Right kidney (tissue), 1 donor: ENCODE measurements around the gene ZNF473.

Source experiments
- DNase-seq: peaks from one replicate; pipeline ENCODE4 v3.0.0-alpha.2; 2016

Gene ZNF473

GRCh38 chr19:50002386-50002960 is 23.3 kb upstream of the ZNF473 start:
- no peak for DNase-seq

DNA sequence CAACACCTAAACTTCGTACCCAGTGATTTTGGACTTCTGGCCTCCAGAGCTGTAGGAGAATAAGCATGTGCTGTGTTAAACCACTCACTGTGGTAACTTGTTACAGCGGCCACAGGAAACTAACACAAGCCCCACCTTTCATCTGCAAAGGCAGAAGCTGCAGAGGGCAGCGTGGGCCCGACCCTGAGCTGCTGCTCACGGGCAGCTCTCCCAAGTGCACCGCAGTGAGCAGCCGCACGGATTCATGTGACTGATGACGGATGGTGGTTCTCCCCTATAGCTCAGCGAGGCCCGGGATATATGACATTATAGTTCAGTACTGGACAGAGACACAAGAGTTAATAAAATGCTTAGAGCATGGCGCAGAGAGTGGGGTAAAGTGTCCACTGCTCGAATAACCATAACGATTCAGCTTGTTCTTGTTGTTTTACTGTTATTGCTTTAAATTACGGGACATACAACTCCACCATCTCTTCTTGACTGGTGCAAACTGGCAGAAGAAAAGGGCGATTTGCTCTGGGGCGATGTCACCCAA is 22.5 kb upstream of the ZNF473 start:
- no peak for DNase-seq

DNA sequence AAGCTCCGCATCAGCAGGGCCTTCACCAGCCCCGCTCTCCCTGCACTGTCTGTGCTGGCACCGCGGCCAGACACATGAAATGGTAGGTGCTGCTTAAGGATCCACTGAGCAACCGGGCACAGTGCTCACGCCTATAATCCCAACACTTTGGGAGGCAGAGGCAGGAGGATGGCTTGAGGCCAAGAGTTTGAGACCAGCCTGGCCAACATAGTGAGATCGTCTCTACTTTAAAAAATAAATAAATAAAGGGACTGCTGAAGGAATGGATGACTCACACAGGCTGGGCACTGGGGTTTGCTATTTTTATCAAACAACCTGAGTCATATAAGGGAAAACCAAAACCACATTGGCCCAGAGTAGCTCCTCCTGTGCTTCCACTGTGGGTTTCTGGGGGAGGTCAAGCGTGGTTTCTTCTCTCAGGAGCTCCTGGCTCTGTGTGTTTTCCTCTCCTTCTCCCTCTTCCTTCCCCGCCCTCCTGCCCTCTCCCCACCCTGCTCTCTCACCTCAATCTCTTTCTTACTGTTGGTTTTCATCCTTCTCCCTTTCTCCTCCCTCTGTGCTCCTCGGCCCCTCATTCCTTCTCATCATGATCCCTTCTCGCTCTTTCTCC is 21.9 kb upstream of the ZNF473 start:
- no peak for DNase-seq

DNA sequence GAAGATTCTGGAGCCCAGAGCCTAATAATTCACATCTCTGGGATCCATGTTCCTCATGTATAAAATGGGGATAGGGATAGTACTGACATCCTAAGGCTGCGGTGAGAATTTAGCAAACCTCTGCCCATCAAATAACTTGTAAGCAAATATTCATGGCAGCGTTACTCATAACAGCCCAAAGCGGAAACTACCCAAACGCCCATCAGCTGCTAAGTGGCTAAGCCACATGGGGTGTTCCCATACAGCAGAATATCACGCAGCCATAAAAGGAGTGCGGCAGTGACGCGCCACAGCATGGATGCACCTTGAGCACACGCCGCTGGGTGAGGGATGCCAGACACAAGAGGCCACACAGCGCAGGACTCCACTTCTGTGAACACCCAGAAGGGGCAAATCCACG is 20.4 kb upstream of the ZNF473 start:
- DNase-seq, result no peak

DNA sequence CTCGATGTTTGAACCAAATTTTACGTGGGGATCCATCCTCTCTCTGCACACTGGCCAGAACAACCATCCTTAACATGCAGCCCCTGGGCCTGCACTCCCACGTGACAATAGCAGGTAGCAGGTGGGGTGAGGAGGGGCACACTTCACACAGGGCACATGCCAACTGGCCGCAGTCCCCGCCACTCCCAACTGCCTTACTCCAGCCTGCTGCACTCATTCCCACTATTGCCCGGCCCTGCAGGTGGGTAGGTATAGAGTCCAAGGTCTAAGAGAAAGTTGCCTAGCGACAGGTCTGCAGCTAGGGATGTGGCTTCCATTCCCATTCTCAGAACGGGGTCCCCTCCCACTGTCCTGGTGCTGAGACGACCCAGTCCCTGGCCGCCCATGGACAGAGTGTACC is 18.6 kb upstream of the ZNF473 start:
- no peak for DNase-seq

- DNase-seq, result no peak
Measured at GRCh38 chr19:50007947-50008346, 17.9 kb upstream of the ZNF473 start.

GRCh38 chr19:50008532-50008931 is 17.3 kb upstream of the ZNF473 start:
- no peak for DNase-seq

- no peak for DNase-seq
Measured at GRCh38 chr19:50016225-50016807, 9.5 kb upstream of the ZNF473 start.

DNA sequence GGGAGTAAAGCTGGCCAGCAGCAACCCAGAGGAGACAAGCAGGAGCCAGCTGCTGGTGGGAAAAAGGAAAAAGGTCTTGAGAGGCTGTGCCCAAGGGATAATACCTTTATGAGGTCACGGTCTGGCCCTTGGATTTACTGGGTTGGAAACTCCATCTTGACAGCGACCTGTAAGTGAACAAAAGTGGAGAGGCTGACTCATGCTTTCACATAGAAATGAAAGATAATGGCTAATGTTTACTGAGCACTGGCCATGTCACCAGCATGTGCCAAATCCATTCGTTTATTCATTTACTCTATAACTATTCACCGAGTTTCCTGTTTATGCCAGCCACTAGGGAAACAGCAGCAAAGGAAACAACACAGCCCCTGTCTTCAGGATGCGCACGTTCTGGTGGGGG is 5.3 kb upstream of the ZNF473 start:
- no peak for DNase-seq

DNA sequence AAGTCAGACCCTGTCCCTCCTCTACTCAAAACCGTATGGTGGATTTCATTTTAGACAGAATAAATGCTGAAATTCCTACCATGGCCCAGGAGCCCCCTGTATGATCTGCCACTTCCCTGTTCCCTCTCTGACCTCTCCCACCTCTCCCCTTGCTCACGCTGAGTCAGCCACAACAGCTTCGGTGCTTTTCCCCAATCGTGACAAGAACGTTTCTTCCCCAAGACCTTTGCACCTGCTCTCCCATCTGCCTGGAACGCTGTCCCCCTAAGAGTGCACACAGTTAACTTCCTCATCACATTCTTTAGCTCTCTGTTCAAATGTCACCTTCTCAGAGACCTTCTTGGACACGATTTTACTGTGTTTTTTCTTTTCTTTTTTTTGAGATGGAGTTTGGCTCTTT is 3.0 kb upstream of the ZNF473 start:
- no peak for DNase-seq

GRCh38 chr19:50024719-50025021 is 1.1 kb upstream of the ZNF473 start:
- DNase-seq, result no peak

DNA sequence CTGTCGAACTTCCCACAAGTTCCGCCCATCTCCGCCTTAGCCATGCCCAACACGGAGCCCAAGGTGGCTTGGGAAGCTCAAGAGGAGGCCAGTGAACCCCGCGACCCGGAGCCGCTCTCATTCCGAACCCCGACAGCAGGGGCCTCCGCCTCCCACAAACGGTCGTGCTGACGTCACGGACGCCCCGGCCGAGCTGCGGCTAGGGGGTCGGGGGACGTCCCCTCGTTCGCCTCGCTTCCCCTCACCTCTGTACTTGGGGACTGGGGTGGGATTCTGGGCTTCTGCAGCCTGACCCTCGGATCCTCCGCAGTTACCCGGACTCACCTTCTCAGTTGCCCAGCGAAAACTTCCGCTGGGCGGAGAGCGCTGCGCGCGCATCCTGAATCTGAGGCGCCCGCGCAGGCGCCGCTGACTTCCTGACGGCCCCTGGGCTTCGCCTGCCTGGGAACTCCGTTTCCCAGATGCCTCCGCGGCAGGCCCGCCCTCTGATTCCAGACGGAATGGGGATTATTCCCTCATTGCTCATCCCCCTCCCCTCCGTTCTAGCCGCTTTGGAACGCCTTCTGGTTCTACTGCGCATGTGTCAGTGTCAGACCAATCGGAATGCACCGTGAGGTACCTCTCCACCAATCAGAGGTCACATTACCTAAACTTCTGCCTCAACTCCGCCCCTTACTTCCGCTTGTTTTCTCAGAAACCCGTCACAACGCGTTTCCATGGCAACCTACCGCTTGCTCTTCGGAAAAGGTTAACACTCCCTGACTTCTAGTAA is 597 bp upstream of the ZNF473 start, which contains the start of gene VRK3:
Gene VRK3, minus strand, starts transcription at position 351 of the 772 bp plus-strand sequence. CDS start 9,210 bp downstream, outside the sequence.
- DNase-seq, result peak; percentile 92

- no peak for DNase-seq
Measured at GRCh38 chr19:50026550-50026906, 723 bp downstream of the ZNF473 start.

GRCh38 chr19:50030225-50030624 is 4.4 kb downstream of the ZNF473 start:
- no peak for DNase-seq

DNA sequence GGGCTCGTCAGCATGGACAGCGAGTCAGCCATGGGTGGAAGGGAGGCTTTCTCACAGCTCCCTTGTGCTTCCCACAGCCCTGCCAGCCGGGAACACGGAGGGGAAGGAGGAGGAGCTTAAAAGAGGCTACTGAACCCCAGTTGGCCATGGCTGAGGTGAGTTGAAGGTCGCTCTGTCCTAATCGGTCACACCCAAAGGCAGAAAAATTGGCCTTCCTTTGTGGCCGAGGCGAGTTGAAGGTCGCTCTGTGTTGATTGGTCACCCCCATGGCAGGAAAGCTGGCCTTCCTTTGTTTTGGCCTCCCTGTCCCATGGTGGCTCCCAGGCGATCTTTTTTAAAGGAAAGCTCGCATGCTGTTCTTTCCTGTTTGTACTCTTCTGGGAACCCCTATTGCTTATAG is 5.1 kb downstream of the ZNF473 start:
- DNase-seq, result no peak

- no peak for DNase-seq
Measured at GRCh38 chr19:50036908-50037307, 11.1 kb downstream of the ZNF473 start.

GRCh38 chr19:50039968-50040367 is 14.2 kb downstream of the ZNF473 start:
- DNase-seq, result no peak

DNA sequence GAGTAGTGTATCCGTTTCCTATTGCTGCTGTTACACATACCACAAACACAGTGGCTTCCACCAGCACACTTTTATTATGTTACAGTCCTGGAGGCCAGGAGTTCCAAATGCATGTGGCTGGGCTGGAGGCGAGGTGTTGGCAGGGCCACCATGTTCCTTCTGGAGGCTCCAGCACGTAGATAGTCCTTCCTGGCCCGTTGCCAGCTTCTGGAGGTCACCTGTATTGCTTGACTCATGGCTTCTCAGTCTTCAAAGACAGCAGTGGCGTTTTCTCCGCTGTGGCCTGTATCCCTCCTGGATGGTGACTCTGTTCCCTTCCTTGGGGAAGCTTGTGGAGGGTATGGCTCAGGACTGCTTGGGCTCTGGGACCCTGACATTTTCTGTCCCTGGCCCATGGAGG is 15.2 kb downstream of the ZNF473 start:
- no peak for DNase-seq

DNA sequence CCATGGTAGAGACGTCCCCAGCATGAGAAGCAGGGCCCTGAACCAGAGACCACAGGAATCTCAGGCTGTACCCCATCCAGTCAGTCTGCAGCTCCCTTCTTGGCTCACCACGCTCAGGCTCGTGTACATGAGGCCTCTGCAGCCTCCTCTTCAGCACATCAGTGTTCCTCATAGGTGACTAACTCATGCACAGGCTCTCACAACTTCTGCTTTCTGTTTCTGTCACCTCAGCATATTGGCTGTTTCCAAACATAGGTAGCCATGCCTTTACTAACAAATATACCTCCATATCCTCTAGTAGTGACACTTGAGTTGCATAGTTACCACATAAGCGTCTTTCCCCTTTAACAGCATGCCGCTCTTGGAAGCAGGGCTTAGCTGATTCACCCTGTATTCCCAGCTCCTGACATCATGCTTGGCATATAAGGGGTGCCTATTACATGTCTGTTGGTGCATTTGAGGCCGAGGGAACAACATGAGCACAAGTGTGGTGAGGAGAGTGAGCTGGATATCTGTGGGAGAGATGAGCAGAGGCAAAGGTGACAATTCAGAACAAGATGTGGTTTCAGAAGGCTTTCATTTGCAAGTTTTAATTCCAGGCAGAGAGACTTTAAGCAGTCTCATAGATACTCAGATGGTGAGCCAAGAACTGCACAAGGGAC is 16.7 kb downstream of the ZNF473 start:
- DNase-seq, result no peak

- no peak for DNase-seq
Measured at GRCh38 chr19:50043967-50044366, 18.2 kb downstream of the ZNF473 start.

- DNase-seq, result no peak
Measured at GRCh38 chr19:50044922-50045321, 19.1 kb downstream of the ZNF473 start.

- peak; percentile 45 for DNase-seq
Measured at GRCh38 chr19:50046649-50047503, 21.1 kb downstream of the ZNF473 start.
